Ovary (tissue), 3 donors: ENCODE results near the gene SLC38A1.

Experiments used
- CTCF ChIP-seq, 3 donors: fragments of 450-650 bp in 2 of 3; fragments of 200-600 bp in 1 of 3; IDR thresholded peaks; one replicate each; pipeline versions ENCODE4 v1.5.1 to v1.8.0; 2016 to 2022; ENCODE audit warnings: antibody characterized with exemption in 3 of 3, mild to moderate bottlenecking in 1 of 3
- EP300 ChIP-seq: sonication (generic); formaldehyde crosslinking; IDR thresholded peaks from one replicate; pipeline ENCODE4 v1.6.1; 2017; ENCODE audit warnings: antibody characterized with exemption
- POLR2A ChIP-seq: fragments of 450-650 bp; IDR thresholded peaks from one replicate; pipeline ENCODE4 v1.6.1; 2017; ENCODE audit warnings: antibody characterized with exemption, mild to moderate bottlenecking, moderate library complexity
- donor health status: DM: no; HTN: no; CAD: no.

GRCh38 chr12:46186088-46186487, 82.8 kb downstream of the SLC38A1 start:
- TF ChIP-seq POLR2A (no peak), CTCF (IDR thresholded peaks at IDR 0.05) (no peak), EP300 (no peak)
